Measurements from ENCODE around the gene ATP6V1G2.

Gene ATP6V1G2

GRCh38 chr6:31560697-31561058 is 14.3 kb upstream of the ATP6V1G2 start:
- H3F3A ChIP-seq (ENCODE audit: control insufficient read depth, insufficient read depth), result peaks cover 11% of the 10 kb centered on the region
- no peak for TF ChIP-seq EZH2phosphoT487 (IDR thresholded peaks at IDR 0.05; ENCODE audit: borderline replicate concordance, low read length)
- H3K36me3 ChIP-seq (ENCODE audit: control insufficient read depth, low read length), result peaks cover 27% of the 10 kb centered on the region
- peaks cover 75% of the 10 kb centered on the region for H3K4me1 ChIP-seq (ENCODE audit: control insufficient read depth, low read length)
- no peaks in the 10 kb centered on the region for H3K9me2 ChIP-seq (replicated peaks; ENCODE audit: control insufficient read depth, low read length)
- H4K20me1 ChIP-seq (ENCODE audit: control insufficient read depth, insufficient read depth, low read depth, low read length), result no peaks in the 10 kb centered on the region
- no peaks in the 10 kb centered on the region for H3K79me2 ChIP-seq (ENCODE audit: control insufficient read depth, low read length)
- peaks cover 15% of the 10 kb centered on the region for H3K27me3 ChIP-seq (ENCODE audit: control insufficient read depth, low read length)
- H3K4me2 ChIP-seq (ENCODE audit: low read length), result peak overlapping the region; percentile 79
- H3K27ac ChIP-seq (ENCODE audit: low read depth, low read length), result peak overlapping the region; percentile 85
- peak overlapping the region; percentile 64 for H3K4me3 ChIP-seq (ENCODE audit: low read length)
- no peaks in the 10 kb centered on the region for H3K9me3 ChIP-seq (ENCODE audit: control insufficient read depth, insufficient read depth, low read length)

GRCh38 chr6:31559958-31560696 is 13.7 kb upstream of the ATP6V1G2 start:
- Histone ChIP-seq H3K27me3 (ENCODE audit: control insufficient read depth, low read length) (peaks cover 11% of the 10 kb centered on the region), H3K4me3 (ENCODE audit: low read length) (peak overlapping the region; percentile 64), H3K36me3 (ENCODE audit: control insufficient read depth, low read length) (peaks cover 27% of the 10 kb centered on the region), H3K4me2 (ENCODE audit: low read length) (peak overlapping the region; percentile 79), H3K9me2 (replicated peaks; ENCODE audit: control insufficient read depth, low read length) (no peaks in the 10 kb centered on the region), H3K4me1 (ENCODE audit: control insufficient read depth, low read length) (peaks cover 75% of the 10 kb centered on the region), H4K20me1 (ENCODE audit: control insufficient read depth, insufficient read depth, low read depth, low read length) (no peaks in the 10 kb centered on the region), H3K9me3 (ENCODE audit: control insufficient read depth, insufficient read depth, low read length) (no peaks in the 10 kb centered on the region), H3K27ac (ENCODE audit: low read depth, low read length) (peak overlapping the region; percentile 85), H3K79me2 (ENCODE audit: control insufficient read depth, low read length) (no peaks in the 10 kb centered on the region), H3F3A (ENCODE audit: control insufficient read depth, insufficient read depth) (peaks cover 11% of the 10 kb centered on the region)
- TF ChIP-seq EZH2phosphoT487 (IDR thresholded peaks at IDR 0.05; ENCODE audit: borderline replicate concordance, low read length), result no peak
- TF ChIP-seq CTCF (IDR thresholded peaks at IDR 0.05; ENCODE audit: low read depth, low read length, poor library complexity, severe bottlenecking), result no peak

GRCh38 chr6:31559606-31559957 is 13.2 kb upstream of the ATP6V1G2 start:
- Histone ChIP-seq H3K9me3 (ENCODE audit: control insufficient read depth, insufficient read depth, low read length) (no peaks in the 10 kb centered on the region), H3K4me1 (ENCODE audit: control insufficient read depth, low read length) (peaks cover 75% of the 10 kb centered on the region), H3K27ac (ENCODE audit: low read depth, low read length) (peak overlapping the region; percentile 85), H3K4me3 (ENCODE audit: low read length) (peak overlapping the region; percentile 64), H4K20me1 (ENCODE audit: control insufficient read depth, insufficient read depth, low read depth, low read length) (no peaks in the 10 kb centered on the region), H3K27me3 (ENCODE audit: control insufficient read depth, low read length) (peaks cover 8% of the 10 kb centered on the region), H3K36me3 (ENCODE audit: control insufficient read depth, low read length) (peaks cover 30% of the 10 kb centered on the region), H3K4me2 (ENCODE audit: low read length) (peak overlapping the region; percentile 79), H3K79me2 (ENCODE audit: control insufficient read depth, low read length) (no peaks in the 10 kb centered on the region), H3F3A (ENCODE audit: control insufficient read depth, insufficient read depth) (peaks cover 16% of the 10 kb centered on the region), H3K9me2 (replicated peaks; ENCODE audit: control insufficient read depth, low read length) (no peaks in the 10 kb centered on the region)
- TF ChIP-seq EZH2phosphoT487 (IDR thresholded peaks at IDR 0.05; ENCODE audit: borderline replicate concordance, low read length) (no peak), CTCF (IDR thresholded peaks at IDR 0.05; ENCODE audit: low read depth, low read length, poor library complexity, severe bottlenecking) (no peak)
